Measurements from ENCODE around the gene ZNF418. TPM values are rescaled to one million over a fixed set of nuclear protein-coding genes. Genes with fewer than 3 reads are reported as not detected.

Gene ZNF418
- total and polyA plus RNA-seq, 2 of the 13 experiments (the other 11 are each of a cell fraction or from before 2014, with no cell fraction given): 0.07 to 0.27 TPM

DNA sequence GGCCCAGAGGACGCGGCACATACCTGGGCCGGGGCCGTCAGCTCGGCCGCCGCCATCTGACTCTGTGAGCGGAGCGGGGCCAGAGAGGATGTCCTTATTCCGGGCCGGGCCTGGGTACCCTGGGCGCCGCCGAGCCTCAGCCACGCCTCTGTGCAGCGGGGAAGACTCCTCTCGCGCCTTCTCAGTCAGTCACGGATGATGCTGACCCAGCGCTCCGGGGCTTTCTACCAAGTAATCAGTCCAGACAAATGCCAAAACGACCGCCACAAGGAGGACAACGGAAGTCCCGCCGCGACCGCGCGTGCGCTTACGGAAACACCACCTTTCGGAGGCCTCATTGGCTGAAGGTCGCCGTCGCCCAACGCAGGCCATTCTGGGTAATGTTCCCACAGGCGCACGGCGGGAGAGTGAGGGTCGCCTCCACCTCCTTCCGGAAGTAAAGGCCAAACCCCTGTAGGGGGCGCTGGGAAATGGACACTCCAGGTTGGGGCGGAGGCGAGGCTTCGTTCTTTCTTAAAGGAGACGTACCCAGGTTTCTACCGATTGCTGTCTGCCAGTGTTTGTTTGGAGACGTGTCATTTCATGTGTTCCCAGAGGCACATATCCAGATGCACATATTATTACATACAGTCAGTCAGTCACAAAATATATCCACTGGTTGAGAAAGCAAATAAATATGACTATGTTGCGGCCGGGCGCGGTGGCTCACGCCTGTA is 12.4 kb upstream of the ZNF418 start, which contains the start of gene ZNF256 (continued):
- TF ChIP-seq SOX13 (IDR thresholded peaks at IDR 0.05): no peak
- no peak; a peak in 1 of 4 replicates for TF ChIP-seq SOX13 (CRISPR knock-in tag; conservative IDR thresholded peaks at IDR 0.05 in 1 of 2, IDR thresholded peaks at IDR 0.05 in 1 of 2)
- peak; percentile 56; the same call in 1 of the 2 replicates for TF ChIP-seq ZNF441 (CRISPR knock-in tag; IDR thresholded peaks at IDR 0.05; ENCODE audit: borderline replicate concordance)
- peak; percentile 82; the same call in 1 of the 2 replicates for TF ChIP-seq ZSCAN31 (CRISPR knock-in tag; IDR thresholded peaks at IDR 0.05; ENCODE audit: low read depth)
- TF ChIP-seq, protein P1, sequence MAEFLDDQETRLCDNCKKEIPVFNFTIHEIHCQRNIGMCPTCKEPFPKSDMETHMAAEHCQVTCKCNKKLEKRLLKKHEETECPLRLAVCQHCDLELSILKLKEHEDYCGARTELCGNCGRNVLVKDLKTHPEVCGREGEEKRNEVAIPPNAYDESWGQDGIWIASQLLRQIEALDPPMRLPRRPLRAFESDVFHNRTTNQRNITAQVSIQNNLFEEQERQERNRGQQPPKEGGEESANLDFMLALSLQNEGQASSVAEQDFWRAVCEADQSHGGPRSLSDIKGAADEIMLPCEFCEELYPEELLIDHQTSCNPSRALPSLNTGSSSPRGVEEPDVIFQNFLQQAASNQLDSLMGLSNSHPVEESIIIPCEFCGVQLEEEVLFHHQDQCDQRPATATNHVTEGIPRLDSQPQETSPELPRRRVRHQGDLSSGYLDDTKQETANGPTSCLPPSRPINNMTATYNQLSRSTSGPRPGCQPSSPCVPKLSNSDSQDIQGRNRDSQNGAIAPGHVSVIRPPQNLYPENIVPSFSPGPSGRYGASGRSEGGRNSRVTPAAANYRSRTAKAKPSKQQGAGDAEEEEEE (CRISPR knock-in tag; IDR thresholded peaks at IDR 0.05; ENCODE audit: borderline replicate concordance): no peak
- TF ChIP-seq SPEN (CRISPR knock-in tag; IDR thresholded peaks at IDR 0.05; ENCODE audit: low read depth): peak; percentile 100
- TF ChIP-seq HIVEP1 (CRISPR knock-in tag; IDR thresholded peaks at IDR 0.05): no peak; the same call in 1 of the 2 replicates
- peak; percentile 99 for TF ChIP-seq ZMYM4 (CRISPR knock-in tag; IDR thresholded peaks at IDR 0.05)
- peak; percentile 94 for TF ChIP-seq TBL1XR1 (IDR thresholded peaks at IDR 0.05; ENCODE audit: borderline replicate concordance, low read length, partially characterized antibody)
- 0 out of 2 replicates have a peak, but pooled peaks have one; percentile 53 for TF ChIP-seq ZNF598 (CRISPR knock-in tag; IDR thresholded peaks at IDR 0.05; ENCODE audit: borderline replicate concordance)
- no peak for TF ChIP-seq FOXK2 (IDR thresholded peaks at IDR 0.05)
- no peak for TF ChIP-seq ZNF484 (CRISPR knock-in tag; IDR thresholded peaks at IDR 0.05; ENCODE audit: borderline replicate concordance, low read depth)
- no peak for TF ChIP-seq ZBTB37 (CRISPR knock-in tag; IDR thresholded peaks at IDR 0.05)
- no peak; the same call in 1 of the 2 replicates for TF ChIP-seq ESRRA (CRISPR knock-in tag; IDR thresholded peaks at IDR 0.05; ENCODE audit: low read depth)
- TF ChIP-seq GFI1 (CRISPR knock-in tag; IDR thresholded peaks at IDR 0.05; ENCODE audit: borderline replicate concordance): no peak; the same call in 1 of the 2 replicates
- no peak for TF ChIP-seq GPN1 (CRISPR knock-in tag; IDR thresholded peaks at IDR 0.05; ENCODE audit: borderline replicate concordance)
- TF ChIP-seq, protein P2, sequence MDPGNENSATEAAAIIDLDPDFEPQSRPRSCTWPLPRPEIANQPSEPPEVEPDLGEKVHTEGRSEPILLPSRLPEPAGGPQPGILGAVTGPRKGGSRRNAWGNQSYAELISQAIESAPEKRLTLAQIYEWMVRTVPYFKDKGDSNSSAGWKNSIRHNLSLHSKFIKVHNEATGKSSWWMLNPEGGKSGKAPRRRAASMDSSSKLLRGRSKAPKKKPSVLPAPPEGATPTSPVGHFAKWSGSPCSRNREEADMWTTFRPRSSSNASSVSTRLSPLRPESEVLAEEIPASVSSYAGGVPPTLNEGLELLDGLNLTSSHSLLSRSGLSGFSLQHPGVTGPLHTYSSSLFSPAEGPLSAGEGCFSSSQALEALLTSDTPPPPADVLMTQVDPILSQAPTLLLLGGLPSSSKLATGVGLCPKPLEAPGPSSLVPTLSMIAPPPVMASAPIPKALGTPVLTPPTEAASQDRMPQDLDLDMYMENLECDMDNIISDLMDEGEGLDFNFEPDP (CRISPR knock-in tag; conservative IDR thresholded peaks at IDR 0.05): no peak
- TF ChIP-seq MLLT10 (CRISPR knock-in tag; IDR thresholded peaks at IDR 0.05): no peak
- TF ChIP-seq CBFB (CRISPR knock-in tag; IDR thresholded peaks at IDR 0.05): no peak
- no peak for TF ChIP-seq SSRP1 (CRISPR knock-in tag; IDR thresholded peaks at IDR 0.05)
- no peak for TF ChIP-seq ZNF577 (CRISPR knock-in tag; IDR thresholded peaks at IDR 0.05; ENCODE audit: borderline replicate concordance, low read depth)
- no peak for TF ChIP-seq KLF13 (CRISPR knock-in tag; IDR thresholded peaks at IDR 0.05)
- TF ChIP-seq ZNF432 (CRISPR knock-in tag; IDR thresholded peaks at IDR 0.05; ENCODE audit: borderline replicate concordance): no peak
- no peak for TF ChIP-seq GPBP1L1 (CRISPR knock-in tag; IDR thresholded peaks at IDR 0.05)
- no peak for TF ChIP-seq SIX4 (CRISPR knock-in tag; IDR thresholded peaks at IDR 0.05)
- no peak for TF ChIP-seq SMARCC2 (IDR thresholded peaks at IDR 0.05)

Data from HepG2 (cell line).